ENCODE measurements around the gene DNAAF5.
"Not testable (repeated sequence)": the region's sequence is repeated elsewhere in the genome, so short reads cannot be mapped to it uniquely, and the experiment has no call there.

The DNAAF5 gene

GRCh38 chr7:787332-788240 is 61.1 kb downstream of the DNAAF5 start:
- H3K27ac ChIP-seq (ENCODE audit: low read depth, low read length), result no peak overlapping the region
- H3K4me3 ChIP-seq (ENCODE audit: low read depth in 1 of 5, low read length in 5 of 5), result no peak overlapping the region
- H3K27me3 ChIP-seq (ENCODE audit: control insufficient read depth in 5 of 5, insufficient read depth in 4 of 5, low read length in 5 of 5), result no peaks in the 10 kb centered on the region
- peaks cover 0 to 6% (median 0%) of the 10 kb centered on the region in 5 donors for H3K4me1 ChIP-seq (ENCODE audit: control insufficient read depth in 5 of 5, insufficient read depth in 5 of 5, low read length in 5 of 5)
- H3K9ac ChIP-seq (ENCODE audit: low read length in 5 of 5), result no peak overlapping the region
- no peaks in the 10 kb centered on the region for H3K9me3 ChIP-seq (ENCODE audit: control insufficient read depth in 5 of 5, low read length in 5 of 5)
- peaks cover 0 to 38% (median 28%) of the 10 kb centered on the region in 5 donors for H3K36me3 ChIP-seq (ENCODE audit: control insufficient read depth in 5 of 5, insufficient read depth in 5 of 5, low read length in 5 of 5)

- H3K36me3 ChIP-seq (ENCODE audit: control insufficient read depth in 5 of 5, insufficient read depth in 5 of 5, low read length in 5 of 5), result peaks cover 0 to 7% (median 3%) of the 10 kb centered on the region in 5 donors
- no peaks in the 10 kb centered on the region for H3K27me3 ChIP-seq (ENCODE audit: control insufficient read depth in 5 of 5, insufficient read depth in 4 of 5, low read length in 5 of 5)
- no peaks in the 10 kb centered on the region for H3K9me3 ChIP-seq (ENCODE audit: control insufficient read depth in 5 of 5, low read length in 5 of 5)
- H3K27ac ChIP-seq (ENCODE audit: low read depth, low read length), result no peak overlapping the region
- H3K4me1 ChIP-seq (ENCODE audit: control insufficient read depth in 5 of 5, insufficient read depth in 5 of 5, low read length in 5 of 5), result peaks cover 0 to 3% (median 0%) of the 10 kb centered on the region in 5 donors
- no peak overlapping the region for H3K4me3 ChIP-seq (ENCODE audit: low read depth in 1 of 5, low read length in 5 of 5)
- H3K9ac ChIP-seq (ENCODE audit: low read length in 5 of 5), result no peak overlapping the region
Measured at GRCh38 chr7:791519-791918, 65.0 kb downstream of the DNAAF5 start.

GRCh38 chr7:794207-794606 is 67.7 kb downstream of the DNAAF5 start:
- no peaks in the 10 kb centered on the region for H3K27me3 ChIP-seq (ENCODE audit: control insufficient read depth in 5 of 5, insufficient read depth in 4 of 5, low read length in 5 of 5)
- no peaks in the 10 kb centered on the region for H3K4me1 ChIP-seq (ENCODE audit: control insufficient read depth in 5 of 5, insufficient read depth in 5 of 5, low read length in 5 of 5)

GRCh38 chr7:794671-795329 is 68.3 kb downstream of the DNAAF5 start:
- Histone ChIP-seq H3K9me3 (ENCODE audit: control insufficient read depth in 5 of 5, low read length in 5 of 5) (no peaks in the 10 kb centered on the region), H3K27me3 (ENCODE audit: control insufficient read depth in 5 of 5, insufficient read depth in 4 of 5, low read length in 5 of 5) (no peaks in the 10 kb centered on the region), H3K36me3 (ENCODE audit: control insufficient read depth in 5 of 5, insufficient read depth in 5 of 5, low read length in 5 of 5) (no peaks in the 10 kb centered on the region), H3K4me1 (ENCODE audit: control insufficient read depth in 5 of 5, insufficient read depth in 5 of 5, low read length in 5 of 5) (peaks cover 0 to 1% (median 0%) of the 10 kb centered on the region in 5 donors), H3K9ac (ENCODE audit: low read length in 5 of 5) (no peak overlapping the region), H3K4me3 (ENCODE audit: low read depth in 1 of 5, low read length in 5 of 5) (no peak overlapping the region), H3K27ac (ENCODE audit: low read depth, low read length) (no peak overlapping the region)

More at GRCh38 chr7:794207-794606, 67.7 kb downstream of the DNAAF5 start:
- Histone ChIP-seq H3K9me3 (ENCODE audit: control insufficient read depth in 5 of 5, low read length in 5 of 5) (no peaks in the 10 kb centered on the region), H3K36me3 (ENCODE audit: control insufficient read depth in 5 of 5, insufficient read depth in 5 of 5, low read length in 5 of 5) (no peaks in the 10 kb centered on the region), H3K27ac (ENCODE audit: low read depth, low read length) (no peak overlapping the region), H3K4me3 (ENCODE audit: low read depth in 1 of 5, low read length in 5 of 5) (no peak overlapping the region), H3K9ac (ENCODE audit: low read length in 5 of 5) (no peak overlapping the region)

GRCh38 chr7:796434-797169 is 70.1 kb downstream of the DNAAF5 start:
- H3K4me1 ChIP-seq (ENCODE audit: control insufficient read depth in 5 of 5, insufficient read depth in 5 of 5, low read length in 5 of 5); H3K27ac ChIP-seq (ENCODE audit: low read depth, low read length); H3K4me3 ChIP-seq (ENCODE audit: low read depth in 1 of 5, low read length in 5 of 5); H3K9ac ChIP-seq (ENCODE audit: low read length in 5 of 5); H3K27me3 ChIP-seq (ENCODE audit: control insufficient read depth in 5 of 5, insufficient read depth in 4 of 5, low read length in 5 of 5); H3K36me3 ChIP-seq (ENCODE audit: control insufficient read depth in 5 of 5, insufficient read depth in 5 of 5, low read length in 5 of 5); H3K9me3 ChIP-seq (ENCODE audit: control insufficient read depth in 5 of 5, low read length in 5 of 5): not testable (repeated sequence)

- Histone ChIP-seq H3K9ac (ENCODE audit: low read length in 5 of 5) (no peak overlapping the region), H3K4me3 (ENCODE audit: low read depth in 1 of 5, low read length in 5 of 5) (no peak overlapping the region), H3K9me3 (ENCODE audit: control insufficient read depth in 5 of 5, low read length in 5 of 5) (no peaks in the 10 kb centered on the region), H3K4me1 (ENCODE audit: control insufficient read depth in 5 of 5, insufficient read depth in 5 of 5, low read length in 5 of 5) (peaks cover 0 to 18% (median 15%) of the 10 kb centered on the region in 5 donors), H3K27me3 (ENCODE audit: control insufficient read depth in 5 of 5, insufficient read depth in 4 of 5, low read length in 5 of 5) (no peaks in the 10 kb centered on the region), H3K27ac (ENCODE audit: low read depth, low read length) (no peak overlapping the region), H3K36me3 (ENCODE audit: control insufficient read depth in 5 of 5, insufficient read depth in 5 of 5, low read length in 5 of 5) (no peaks in the 10 kb centered on the region)
Measured at GRCh38 chr7:798921-799470, 72.5 kb downstream of the DNAAF5 start.

GRCh38 chr7:800692-801091 is 74.2 kb downstream of the DNAAF5 start:
- H3K36me3 ChIP-seq (ENCODE audit: control insufficient read depth in 5 of 5, insufficient read depth in 5 of 5, low read length in 5 of 5), result no peaks in the 10 kb centered on the region
- peaks cover 1 to 25% (median 22%) of the 10 kb centered on the region in 5 donors for H3K4me1 ChIP-seq (ENCODE audit: control insufficient read depth in 5 of 5, insufficient read depth in 5 of 5, low read length in 5 of 5)
- H3K9me3 ChIP-seq (ENCODE audit: control insufficient read depth in 5 of 5, low read length in 5 of 5), result no peaks in the 10 kb centered on the region
- no peak overlapping the region for H3K9ac ChIP-seq (ENCODE audit: low read length in 5 of 5)
- no peak overlapping the region for H3K4me3 ChIP-seq (ENCODE audit: low read depth in 1 of 5, low read length in 5 of 5)
- H3K27me3 ChIP-seq (ENCODE audit: control insufficient read depth in 5 of 5, insufficient read depth in 4 of 5, low read length in 5 of 5), result no peaks in the 10 kb centered on the region
- H3K27ac ChIP-seq (ENCODE audit: low read depth, low read length), result peak overlapping the region; percentile 75

GRCh38 chr7:801351-801750 is 74.9 kb downstream of the DNAAF5 start:
- Histone ChIP-seq H3K27ac (ENCODE audit: low read depth, low read length) (peak overlapping the region; percentile 75), H3K4me1 (ENCODE audit: control insufficient read depth in 5 of 5, insufficient read depth in 5 of 5, low read length in 5 of 5) (peaks cover 1 to 26% (median 22%) of the 10 kb centered on the region in 5 donors)
- H3K9me3 ChIP-seq (ENCODE audit: control insufficient read depth in 5 of 5, low read length in 5 of 5); H3K27me3 ChIP-seq (ENCODE audit: control insufficient read depth in 5 of 5, insufficient read depth in 4 of 5, low read length in 5 of 5); H3K4me3 ChIP-seq (ENCODE audit: low read depth in 1 of 5, low read length in 5 of 5); H3K9ac ChIP-seq (ENCODE audit: low read length in 5 of 5); H3K36me3 ChIP-seq (ENCODE audit: control insufficient read depth in 5 of 5, insufficient read depth in 5 of 5, low read length in 5 of 5): not testable (repeated sequence)

- H3K27ac ChIP-seq (ENCODE audit: low read depth, low read length), result peak overlapping the region; percentile 75
- no peaks in the 10 kb centered on the region for H3K27me3 ChIP-seq (ENCODE audit: control insufficient read depth in 5 of 5, insufficient read depth in 4 of 5, low read length in 5 of 5)
- H3K9me3 ChIP-seq (ENCODE audit: control insufficient read depth in 5 of 5, low read length in 5 of 5), result no peaks in the 10 kb centered on the region
- H3K36me3 ChIP-seq (ENCODE audit: control insufficient read depth in 5 of 5, insufficient read depth in 5 of 5, low read length in 5 of 5), result no peaks in the 10 kb centered on the region
- H3K4me1 ChIP-seq (ENCODE audit: control insufficient read depth in 5 of 5, insufficient read depth in 5 of 5, low read length in 5 of 5), result peaks cover 1 to 26% (median 22%) of the 10 kb centered on the region in 5 donors
- peak overlapping the region in 3 of 5 donors; percentile 11 to 45 (median 40) for H3K4me3 ChIP-seq (ENCODE audit: low read depth in 1 of 5, low read length in 5 of 5)
- H3K9ac ChIP-seq (ENCODE audit: low read length in 5 of 5), result peak overlapping the region in 1 of 5 donors; percentile 48
Measured at GRCh38 chr7:801940-802381, 75.5 kb downstream of the DNAAF5 start.

Data from subcutaneous abdominal adipose tissue (tissue), 5 donors.